ENCODE results near the gene EML6. TPM values are rescaled to one million over a fixed set of nuclear protein-coding genes. Genes with fewer than 3 reads are reported as not detected.

EML6 gene
- polyA plus RNA-seq, 1 of the 3 experiments (the other 2 are of a cell fraction): 1.1 TPM

DNA sequence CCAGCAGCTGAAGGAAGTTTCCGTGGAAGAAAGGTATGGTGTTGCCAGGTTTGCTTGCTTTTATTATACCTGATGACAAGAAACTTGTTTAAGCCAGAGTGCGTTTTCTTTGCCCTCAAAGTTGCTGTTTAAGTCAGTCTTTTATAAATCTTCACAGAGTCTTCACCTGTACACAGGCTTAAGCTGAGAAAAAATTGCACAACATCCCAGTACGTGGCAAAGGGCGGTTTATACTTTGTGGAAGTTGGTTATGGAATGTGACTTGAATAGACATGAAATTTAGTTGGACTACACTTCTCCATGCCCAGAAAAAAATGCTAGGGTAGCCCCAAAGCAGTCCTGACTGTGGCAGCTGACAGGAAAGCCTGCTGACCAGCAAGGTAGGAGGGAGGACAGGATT is 205.3 kb downstream of the EML6 start:
- POLR2A ChIA-PET: no interaction called here
- CTCF ChIA-PET: interaction anchor here (1.5 kb wide), 1 partner anchor 30 kb away, joined by 4 read pairs; no protein-coding TSS in a partner anchor
- no peak for TF ChIP-seq TCF12 (IDR thresholded peaks at IDR 0.05)
- TF ChIP-seq EZH2phosphoT487 (IDR thresholded peaks at IDR 0.05; ENCODE audit: borderline replicate concordance, low read depth): no peak
- TF ChIP-seq, protein P1, sequence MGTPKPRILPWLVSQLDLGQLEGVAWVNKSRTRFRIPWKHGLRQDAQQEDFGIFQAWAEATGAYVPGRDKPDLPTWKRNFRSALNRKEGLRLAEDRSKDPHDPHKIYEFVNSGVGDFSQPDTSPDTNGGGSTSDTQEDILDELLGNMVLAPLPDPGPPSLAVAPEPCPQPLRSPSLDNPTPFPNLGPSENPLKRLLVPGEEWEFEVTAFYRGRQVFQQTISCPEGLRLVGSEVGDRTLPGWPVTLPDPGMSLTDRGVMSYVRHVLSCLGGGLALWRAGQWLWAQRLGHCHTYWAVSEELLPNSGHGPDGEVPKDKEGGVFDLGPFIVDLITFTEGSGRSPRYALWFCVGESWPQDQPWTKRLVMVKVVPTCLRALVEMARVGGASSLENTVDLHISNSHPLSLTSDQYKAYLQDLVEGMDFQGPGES (IDR thresholded peaks at IDR 0.05; ENCODE audit: low read depth, low read length): no peak
- no peak for TF ChIP-seq RXRA (IDR thresholded peaks at IDR 0.05; ENCODE audit: borderline replicate concordance, low read depth)
- TF ChIP-seq NFIC (IDR thresholded peaks at IDR 0.05; ENCODE audit: borderline replicate concordance): no peak
- no peak for TF ChIP-seq MAX (IDR thresholded peaks at IDR 0.05; ENCODE audit: low read depth)
- no peak for TF ChIP-seq EP300 (IDR thresholded peaks at IDR 0.05; ENCODE audit: borderline replicate concordance in 1 of 2, low read depth in 1 of 2, low read length in 1 of 2)
- TF ChIP-seq, protein P2, sequence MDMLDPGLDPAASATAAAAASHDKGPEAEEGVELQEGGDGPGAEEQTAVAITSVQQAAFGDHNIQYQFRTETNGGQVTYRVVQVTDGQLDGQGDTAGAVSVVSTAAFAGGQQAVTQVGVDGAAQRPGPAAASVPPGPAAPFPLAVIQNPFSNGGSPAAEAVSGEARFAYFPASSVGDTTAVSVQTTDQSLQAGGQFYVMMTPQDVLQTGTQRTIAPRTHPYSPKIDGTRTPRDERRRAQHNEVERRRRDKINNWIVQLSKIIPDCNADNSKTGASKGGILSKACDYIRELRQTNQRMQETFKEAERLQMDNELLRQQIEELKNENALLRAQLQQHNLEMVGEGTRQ (IDR thresholded peaks at IDR 0.05; ENCODE audit: borderline replicate concordance, low read depth, low read length): no peak
- TF ChIP-seq, protein P3, sequence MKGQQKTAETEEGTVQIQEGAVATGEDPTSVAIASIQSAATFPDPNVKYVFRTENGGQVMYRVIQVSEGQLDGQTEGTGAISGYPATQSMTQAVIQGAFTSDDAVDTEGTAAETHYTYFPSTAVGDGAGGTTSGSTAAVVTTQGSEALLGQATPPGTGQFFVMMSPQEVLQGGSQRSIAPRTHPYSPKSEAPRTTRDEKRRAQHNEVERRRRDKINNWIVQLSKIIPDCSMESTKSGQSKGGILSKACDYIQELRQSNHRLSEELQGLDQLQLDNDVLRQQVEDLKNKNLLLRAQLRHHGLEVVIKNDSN (IDR thresholded peaks at IDR 0.05; ENCODE audit: borderline replicate concordance, low read depth): no peak
- TF ChIP-seq SIN3A (IDR thresholded peaks at IDR 0.05; ENCODE audit: borderline replicate concordance, low read depth, low read length): no peak
- no peak for TF ChIP-seq GATA2 (CRISPR knock-in tag; IDR thresholded peaks at IDR 0.05)
- no peak for TF ChIP-seq MXI1 (IDR thresholded peaks at IDR 0.05; ENCODE audit: low read depth, low read length)
- TF ChIP-seq ELF1 (IDR thresholded peaks at IDR 0.05): no peak
- TF ChIP-seq CHD2 (IDR thresholded peaks at IDR 0.05; ENCODE audit: low read length, partially characterized antibody): no peak
- TF ChIP-seq TEAD4 (IDR thresholded peaks at IDR 0.05; ENCODE audit: borderline replicate concordance, insufficient read depth): no peak
- TF ChIP-seq SMC3 (IDR thresholded peaks at IDR 0.05; ENCODE audit: low read depth, low read length): no peak

More for the DNA sequence above, 205.3 kb downstream of the EML6 start:
- DNase-seq: no peak
- Histone ChIP-seq H2AFZ (ENCODE audit: low read depth) (no peak overlapping the region), H4K20me1 (ENCODE audit: insufficient read depth) (no peaks in the 10 kb centered on the region), H3K36me3 (replicated peaks in 1 of 2; ENCODE audit: control insufficient read depth in 1 of 2, insufficient read depth in 2 of 2, low read length in 1 of 2) (no peaks in the 10 kb centered on the region), H3K79me2 (ENCODE audit: insufficient read depth) (no peaks in the 10 kb centered on the region), H3K27ac (ENCODE audit: low read depth in 2 of 2, low read length in 1 of 2) (no peak overlapping the region), H3K9ac (no peak overlapping the region), H3K4me2 (no peak overlapping the region), H3K27me3 (ENCODE audit: insufficient read depth) (no peaks in the 10 kb centered on the region), H3K4me3 (ENCODE audit: low read depth in 2 of 2, low read length in 1 of 2) (no peak overlapping the region), H3K9me2 (no peaks in the 10 kb centered on the region), H3K4me1 (ENCODE audit: control insufficient read depth in 1 of 2, insufficient read depth in 2 of 2, low read depth in 1 of 2, low read length in 1 of 2) (no peaks in the 10 kb centered on the region), H3K9me3 (no peaks in the 10 kb centered on the region), H3F3A (replicated peaks; ENCODE audit: insufficient read depth) (no peaks in the 10 kb centered on the region)
- 67% methylated on average over 4 of the region's 4 CpGs for WGBS (ENCODE audit: low lambda C conversion rate)

Data from SK-N-SH (cell line).